A673 (cell line): ENCODE measurements around the gene CHCHD6.

Source experiments
- EZH2 ChIP-seq: fragments of 200-600 bp; sonication (generic); IDR thresholded peaks from 2 replicates; pipeline ENCODE4 v1.6.1; 2017; ENCODE audit warnings: borderline replicate concordance, low read depth, mild to moderate bottlenecking, mixed read lengths, antibody characterized with exemption, low read length; ENCODE audit not compliant: poor library complexity, severe bottlenecking
- TF ChIP-seq, protein P1 (sequence below): fragments of 300-800, 200-600 bp; sonication (generic); conservative IDR thresholded peaks from 2 replicates; pipeline ENCODE4 v1.5.1; 2017; ENCODE audit warnings: low read depth, mild to moderate bottlenecking, antibody characterized with exemption, low read length, moderate library complexity, mixed read lengths

- TF ChIP-seq, protein P1, sequence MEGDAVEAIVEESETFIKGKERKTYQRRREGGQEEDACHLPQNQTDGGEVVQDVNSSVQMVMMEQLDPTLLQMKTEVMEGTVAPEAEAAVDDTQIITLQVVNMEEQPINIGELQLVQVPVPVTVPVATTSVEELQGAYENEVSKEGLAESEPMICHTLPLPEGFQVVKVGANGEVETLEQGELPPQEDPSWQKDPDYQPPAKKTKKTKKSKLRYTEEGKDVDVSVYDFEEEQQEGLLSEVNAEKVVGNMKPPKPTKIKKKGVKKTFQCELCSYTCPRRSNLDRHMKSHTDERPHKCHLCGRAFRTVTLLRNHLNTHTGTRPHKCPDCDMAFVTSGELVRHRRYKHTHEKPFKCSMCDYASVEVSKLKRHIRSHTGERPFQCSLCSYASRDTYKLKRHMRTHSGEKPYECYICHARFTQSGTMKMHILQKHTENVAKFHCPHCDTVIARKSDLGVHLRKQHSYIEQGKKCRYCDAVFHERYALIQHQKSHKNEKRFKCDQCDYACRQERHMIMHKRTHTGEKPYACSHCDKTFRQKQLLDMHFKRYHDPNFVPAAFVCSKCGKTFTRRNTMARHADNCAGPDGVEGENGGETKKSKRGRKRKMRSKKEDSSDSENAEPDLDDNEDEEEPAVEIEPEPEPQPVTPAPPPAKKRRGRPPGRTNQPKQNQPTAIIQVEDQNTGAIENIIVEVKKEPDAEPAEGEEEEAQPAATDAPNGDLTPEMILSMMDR = no peak
- TF ChIP-seq EZH2 = no peak
These were observed 142.1 kb downstream of the CHCHD6 start for GRCh38 chr3:126845920-126846715.
